ENCODE results near the gene TPPP3.
"Not testable (repeated sequence)": the region's sequence is repeated elsewhere in the genome, so short reads cannot be mapped to it uniquely, and the experiment has no call there.

TPPP3 gene

GRCh38 chr16:67386861-67387455 lies 6.3 kb downstream of the TPPP3 start:
- no peak for FAIRE-seq
- DNase-seq (ENCODE audit: insufficient read length, low spot score) = no peak
- TF ChIP-seq POLR2A (IDR thresholded peaks at IDR 0.05; ENCODE audit: low read depth, low read length) = no peak

DNA sequence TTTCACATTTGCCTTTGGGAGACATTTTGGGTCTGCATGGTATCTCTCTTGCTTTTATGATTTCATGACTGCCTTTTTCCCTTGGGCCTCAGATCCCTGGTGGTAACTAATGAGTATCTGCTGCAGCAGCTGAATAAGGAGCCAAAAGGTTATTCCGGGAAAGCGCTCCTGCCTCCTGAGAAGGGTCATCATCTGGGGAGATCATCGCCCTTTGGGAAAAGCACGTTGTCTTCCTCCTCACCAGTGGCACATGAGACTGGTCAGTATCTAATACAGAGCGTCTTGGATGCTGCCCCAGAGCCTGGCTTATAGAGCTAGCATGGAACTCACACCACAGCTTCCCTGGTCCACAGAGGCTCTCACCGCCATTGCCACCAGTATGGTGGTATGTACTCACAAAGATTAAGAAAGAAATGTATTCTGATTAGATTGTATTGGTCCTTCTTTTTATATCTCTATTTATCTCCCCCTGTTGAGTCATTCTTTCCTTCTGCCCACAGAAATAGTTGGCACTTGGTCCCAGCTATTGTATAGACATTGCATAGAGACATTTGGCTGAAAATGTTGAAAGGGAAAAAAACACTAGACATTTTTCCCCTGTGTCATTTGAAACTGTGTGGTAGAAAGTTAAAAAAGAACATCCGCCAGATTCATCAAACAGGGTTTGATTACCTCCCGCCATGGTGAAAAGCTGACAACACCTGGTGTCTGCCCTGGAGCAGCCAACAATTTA lies 8.4 kb downstream of the TPPP3 start:
- DNase-seq (ENCODE audit: insufficient read length, low spot score) (no peak), FAIRE-seq (no peak)
- TF ChIP-seq TAF1 (IDR thresholded peaks at IDR 0.05; ENCODE audit: low read depth, low read length) = no peak
- no peak for TF ChIP-seq POLR2AphosphoS5 (IDR thresholded peaks at IDR 0.05; ENCODE audit: low read depth, low read length)
- no peak for TF ChIP-seq PAX5 (IDR thresholded peaks at IDR 0.05; ENCODE audit: insufficient read depth, low read length, severe bottlenecking)
- TF ChIP-seq SPI1 (IDR thresholded peaks at IDR 0.05; ENCODE audit: low read depth, low read length) = no peak
- TF ChIP-seq POU2F2 (IDR thresholded peaks at IDR 0.05; ENCODE audit: low read depth, low read length) = no peak
- TF ChIP-seq POLR2A (IDR thresholded peaks at IDR 0.05; ENCODE audit: low read depth, low read length) = no peak

DNA sequence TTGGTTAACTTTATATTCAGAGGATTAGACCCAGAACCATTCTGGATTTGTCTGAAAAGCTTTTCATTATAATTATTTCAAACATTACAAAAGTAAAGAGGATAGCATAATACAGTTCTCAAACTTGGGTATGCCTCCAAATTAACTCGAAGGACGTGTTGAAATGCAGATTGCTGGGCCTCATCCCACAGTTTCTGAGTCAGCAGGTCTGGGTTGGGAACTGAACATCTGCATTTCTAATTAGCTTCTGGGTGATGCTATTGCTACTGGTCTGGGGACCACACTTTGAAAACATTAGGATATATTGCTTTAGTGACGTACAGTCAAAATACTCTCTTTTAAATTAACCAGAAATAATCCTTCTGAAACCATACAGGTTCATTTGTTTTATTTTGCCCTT lies 10.0 kb downstream of the TPPP3 start:
- DNase-seq (ENCODE audit: insufficient read length, low spot score) (no peak), FAIRE-seq (no peak)
- TF ChIP-seq POU2F2 (IDR thresholded peaks at IDR 0.05; ENCODE audit: low read depth, low read length) = no peak
- TF ChIP-seq POLR2AphosphoS5 (IDR thresholded peaks at IDR 0.05; ENCODE audit: low read depth, low read length) = no peak
- TF ChIP-seq SPI1 (IDR thresholded peaks at IDR 0.05; ENCODE audit: low read depth, low read length) = no peak
- TF ChIP-seq PAX5 (IDR thresholded peaks at IDR 0.05; ENCODE audit: insufficient read depth, low read length, severe bottlenecking) = no peak
- TF ChIP-seq POLR2A (IDR thresholded peaks at IDR 0.05; ENCODE audit: low read depth, low read length) = no peak
- TF ChIP-seq TAF1 (IDR thresholded peaks at IDR 0.05; ENCODE audit: low read depth, low read length) = no peak

GRCh38 chr16:67378642-67379041 lies 14.7 kb downstream of the TPPP3 start:
- DNase-seq (ENCODE audit: insufficient read length, low spot score) (no peak), FAIRE-seq (peak; percentile 9)
- TF ChIP-seq SPI1 (IDR thresholded peaks at IDR 0.05; ENCODE audit: low read depth, low read length) (no peak), POLR2AphosphoS5 (IDR thresholded peaks at IDR 0.05; ENCODE audit: low read depth, low read length) (no peak), PAX5 (IDR thresholded peaks at IDR 0.05; ENCODE audit: insufficient read depth, low read length, severe bottlenecking) (no peak), POLR2A (IDR thresholded peaks at IDR 0.05; ENCODE audit: low read depth, low read length) (no peak), POU2F2 (IDR thresholded peaks at IDR 0.05; ENCODE audit: low read depth, low read length) (no peak), TAF1 (IDR thresholded peaks at IDR 0.05; ENCODE audit: low read depth, low read length) (no peak)

GRCh38 chr16:67376012-67376411 lies 17.3 kb downstream of the TPPP3 start:
- DNase-seq (ENCODE audit: insufficient read length, low spot score); FAIRE-seq: not testable (repeated sequence)

DNA sequence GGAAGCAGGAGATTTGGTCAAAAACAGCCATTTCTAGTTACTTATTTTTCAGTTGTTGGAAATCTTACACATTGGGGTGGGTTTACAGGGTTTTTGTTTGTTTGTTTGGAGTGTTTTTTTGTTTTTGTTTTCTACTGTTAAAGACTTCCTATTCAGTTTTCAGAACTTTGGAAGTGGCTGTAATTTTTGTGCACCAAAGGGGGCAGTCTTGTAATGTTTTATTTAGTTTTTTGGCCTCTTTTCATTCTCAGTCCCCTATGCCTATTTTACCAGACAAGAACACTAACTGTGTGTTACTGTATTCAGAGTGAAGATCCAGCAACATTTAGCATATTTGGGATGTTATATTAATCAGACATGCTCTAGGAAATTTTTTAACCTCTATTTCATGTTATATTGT lies 20.6 kb downstream of the TPPP3 start:
- FAIRE-seq (no peak), DNase-seq (ENCODE audit: insufficient read length, low spot score) (no peak)
- TF ChIP-seq POU2F2 (IDR thresholded peaks at IDR 0.05; ENCODE audit: low read depth, low read length) = no peak
- TF ChIP-seq PAX5 (IDR thresholded peaks at IDR 0.05; ENCODE audit: insufficient read depth, low read length, severe bottlenecking) = no peak
- TF ChIP-seq TAF1 (IDR thresholded peaks at IDR 0.05; ENCODE audit: low read depth, low read length) = no peak
- no peak for TF ChIP-seq POLR2AphosphoS5 (IDR thresholded peaks at IDR 0.05; ENCODE audit: low read depth, low read length)
- no peak for TF ChIP-seq POLR2A (IDR thresholded peaks at IDR 0.05; ENCODE audit: low read depth, low read length)
- TF ChIP-seq SPI1 (IDR thresholded peaks at IDR 0.05; ENCODE audit: low read depth, low read length) = no peak

DNA sequence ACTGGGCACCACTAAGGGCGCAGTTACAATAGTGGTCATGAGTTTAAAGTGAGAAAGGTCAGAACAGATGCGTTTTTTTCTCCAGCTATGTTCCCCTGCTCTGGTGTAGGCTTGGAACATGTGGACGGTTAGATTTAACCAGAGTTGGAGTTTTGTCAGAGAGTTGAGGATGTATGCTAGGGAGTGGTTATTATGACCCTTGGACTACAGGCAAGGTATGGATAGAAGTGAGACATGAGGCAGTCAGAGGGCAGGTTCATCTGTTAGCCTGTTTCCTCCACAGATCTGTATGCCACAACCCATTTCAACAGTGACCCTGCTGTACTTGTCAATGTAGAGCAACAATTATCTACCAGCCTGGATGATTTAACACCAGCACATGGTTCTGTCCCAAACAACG lies 22.6 kb downstream of the TPPP3 start:
- TF ChIP-seq POU2F2 (IDR thresholded peaks at IDR 0.05; ENCODE audit: low read depth, low read length) (no peak), POLR2AphosphoS5 (IDR thresholded peaks at IDR 0.05; ENCODE audit: low read depth, low read length) (no peak), SPI1 (IDR thresholded peaks at IDR 0.05; ENCODE audit: low read depth, low read length) (no peak), PAX5 (IDR thresholded peaks at IDR 0.05; ENCODE audit: insufficient read depth, low read length, severe bottlenecking) (no peak), TAF1 (IDR thresholded peaks at IDR 0.05; ENCODE audit: low read depth, low read length) (no peak), POLR2A (IDR thresholded peaks at IDR 0.05; ENCODE audit: low read depth, low read length) (no peak)
- DNase-seq (ENCODE audit: insufficient read length, low spot score) = no peak
- no peak for FAIRE-seq

DNA sequence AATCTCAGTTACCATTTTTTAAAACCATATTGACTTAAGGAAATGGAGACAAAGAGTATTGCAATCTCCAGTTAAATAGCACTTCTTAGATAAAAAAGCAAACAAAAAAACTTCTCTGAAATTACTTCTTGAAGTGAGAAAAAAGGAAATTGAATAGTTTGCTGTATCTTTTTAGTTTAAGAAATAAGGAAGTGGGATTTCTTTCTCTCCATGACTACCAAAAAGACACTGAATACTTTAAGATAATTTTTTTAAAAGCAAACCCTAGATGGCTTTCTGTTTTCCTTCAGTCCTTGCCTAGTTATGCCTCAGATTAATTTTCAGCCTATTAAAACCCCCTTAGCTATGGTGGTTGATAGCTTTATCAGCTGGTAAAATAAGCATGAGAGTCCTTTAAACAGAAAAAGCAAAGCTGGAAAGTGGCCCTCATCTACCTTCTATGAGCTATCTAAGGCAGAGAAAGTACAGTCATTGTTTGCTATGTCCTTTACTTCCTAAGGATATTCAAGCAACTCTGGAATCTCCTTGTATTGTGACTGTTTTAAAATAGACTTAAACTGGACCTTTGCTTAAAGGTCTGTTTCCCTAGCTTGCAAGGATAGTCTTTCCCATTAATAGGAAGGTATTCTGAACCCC lies 28.6 kb downstream of the TPPP3 start:
- TF ChIP-seq PAX5 (IDR thresholded peaks at IDR 0.05; ENCODE audit: insufficient read depth, low read length, severe bottlenecking) (no peak), SPI1 (IDR thresholded peaks at IDR 0.05; ENCODE audit: low read depth, low read length) (peak; percentile 74), POU2F2 (IDR thresholded peaks at IDR 0.05; ENCODE audit: low read depth, low read length) (no peak)
- FAIRE-seq = no peak
- DNase-seq (ENCODE audit: insufficient read length, low spot score) = no peak

- TF ChIP-seq TAF1 (IDR thresholded peaks at IDR 0.05; ENCODE audit: low read depth, low read length) = no peak
- no peak for TF ChIP-seq PAX5 (IDR thresholded peaks at IDR 0.05; ENCODE audit: insufficient read depth, low read length, severe bottlenecking)
- no peak for TF ChIP-seq POU2F2 (IDR thresholded peaks at IDR 0.05; ENCODE audit: low read depth, low read length)
- TF ChIP-seq SPI1 (IDR thresholded peaks at IDR 0.05; ENCODE audit: low read depth, low read length) = no peak
- TF ChIP-seq POLR2AphosphoS5 (IDR thresholded peaks at IDR 0.05; ENCODE audit: low read depth, low read length) = no peak
- DNase-seq (ENCODE audit: insufficient read length, low spot score) (no peak), FAIRE-seq (no peak)
Measured at GRCh38 chr16:67361038-67361437, 32.3 kb downstream of the TPPP3 start.

DNA sequence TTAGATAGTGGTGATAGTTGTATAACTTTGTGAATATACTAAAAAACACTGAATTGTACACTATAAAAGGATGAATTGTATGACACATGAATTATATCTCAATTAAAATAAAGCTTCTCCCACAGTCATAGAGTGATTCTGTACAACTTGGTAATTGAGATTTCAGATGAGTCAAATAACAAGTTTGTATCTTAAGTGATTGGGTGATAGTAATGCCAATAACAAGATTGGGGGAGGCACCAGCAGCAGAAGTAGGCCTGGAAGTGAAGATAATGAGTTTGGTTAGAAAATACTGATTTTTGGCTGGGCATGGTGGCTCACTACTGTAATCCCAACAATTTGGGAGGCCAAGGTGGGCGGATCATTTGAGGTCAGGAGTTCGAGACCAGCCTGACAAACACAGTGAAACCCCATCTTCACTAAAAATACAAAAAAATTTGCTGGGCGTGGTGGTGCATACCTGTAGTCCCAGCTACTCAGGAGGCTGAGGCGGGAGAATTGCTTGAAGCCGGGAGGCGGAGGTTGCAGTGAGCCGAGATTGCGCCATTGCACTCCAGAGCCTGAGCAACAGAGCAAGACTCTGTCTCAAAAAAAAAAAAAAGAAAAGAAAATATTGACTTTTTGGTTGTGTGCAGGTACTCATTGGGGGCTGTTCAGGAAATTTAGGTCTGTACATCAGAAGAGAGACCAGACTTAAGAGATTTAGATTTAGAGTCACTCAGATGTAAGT lies 33.6 kb downstream of the TPPP3 start:
- not testable (repeated sequence) for FAIRE-seq; DNase-seq (ENCODE audit: insufficient read length, low spot score)

All from GM12891 (cell line).